Esophagus (tissue), 2 donors: ENCODE results near the gene CELA1. TPM values are rescaled to one million over a fixed set of nuclear protein-coding genes. Genes with fewer than 3 reads are reported as not detected.
"Not testable (repeated sequence)": the region's sequence is repeated elsewhere in the genome, so short reads cannot be mapped to it uniquely, and the experiment has no call there.

Experiments
- H3K27ac ChIP-seq, 2 donors: one replicate each; pipeline ENCODE4 v1.5.1; 2013; ENCODE audit warnings: low read depth in 2 of 2, mild to moderate bottlenecking in 2 of 2, inconsistent platforms in 1 of 2, low read length in 1 of 2, moderate library complexity in 1 of 2
- H3K27me3 ChIP-seq, 2 donors: one replicate each; pipeline ENCODE4 v1.6.1; 2013; ENCODE audit warnings: low read length in 2 of 2, control low read depth in 1 of 2, mild to moderate bottlenecking in 1 of 2; ENCODE audit not compliant: insufficient read depth in 2 of 2, control insufficient read depth in 1 of 2
- H3K36me3 ChIP-seq, 2 donors: one replicate each; pipeline ENCODE4 v1.6.1; 2013; ENCODE audit warnings: low read length in 1 of 2; ENCODE audit not compliant: control insufficient read depth in 2 of 2, insufficient read depth in 2 of 2
- H3K4me1 ChIP-seq, 2 donors: one replicate each; pipeline ENCODE4 v1.6.1; 2013; ENCODE audit warnings: low read length in 1 of 2; ENCODE audit not compliant: control insufficient read depth in 2 of 2, insufficient read depth in 2 of 2
- H3K4me3 ChIP-seq, 2 donors: one replicate each; pipeline ENCODE4 v1.5.1; 2013; ENCODE audit warnings: low read length in 2 of 2, mild to moderate bottlenecking in 2 of 2, low read depth in 1 of 2, moderate library complexity in 1 of 2
- H3K9me3 ChIP-seq, 2 donors: one replicate each; pipeline ENCODE4 v1.6.1; 2013; ENCODE audit warnings: mild to moderate bottlenecking in 2 of 2, low read depth in 1 of 2, low read length in 1 of 2, moderate library complexity in 1 of 2; ENCODE audit not compliant: control insufficient read depth in 2 of 2, insufficient read depth in 1 of 2
- WGBS, 2 donors: extraction: QIAGEN DNeasy Blood & Tissue Kit; methylation state at CpG; one replicate each; pipeline ENCODE4 v1.1.7; 2013; 5-methylcytosine and 5-hydroxymethylcytosine counted together
- polyA plus RNA-seq, 2 donors: library from polyadenylated mRNA; stranded (reverse); fragments of 200-250 nt; gene quantifications; one replicate each; pipeline ENCODE4 v1.2.3, GENCODE V29; 2013
- donor health status: healthy with polysubstance abuse.
- donor health status: Bipolar disorder and iron deficiency.

CELA1 gene
- polyA plus RNA-seq, 2 donors = not detected

GRCh38 chr12:51349026-51349425 lies 2.5 kb upstream of the CELA1 start:
- Histone ChIP-seq H3K4me3 (no peak overlapping the region), H3K27me3 (no peaks in the 10 kb centered on the region), H3K4me1 (no peaks in the 10 kb centered on the region), H3K36me3 (no peaks in the 10 kb centered on the region), H3K27ac (no peak overlapping the region), H3K9me3 (no peaks in the 10 kb centered on the region)
- WGBS, 2 donors = 86 to 89% methylated on average over 5 of the region's 5 CpGs

- 84 to 87% methylated on average over 4 of the region's 4 CpGs for WGBS, 2 donors
- no peaks in the 10 kb centered on the region for H3K36me3 ChIP-seq
- H3K4me1 ChIP-seq = no peaks in the 10 kb centered on the region
- no peak overlapping the region for H3K4me3 ChIP-seq
- H3K27ac ChIP-seq = no peak overlapping the region
- H3K27me3 ChIP-seq = no peaks in the 10 kb centered on the region
- H3K9me3 ChIP-seq = no peaks in the 10 kb centered on the region
Measured at GRCh38 chr12:51348116-51348515, 1.6 kb upstream of the CELA1 start.

GRCh38 chr12:51345681-51346080 lies 798 bp downstream of the CELA1 start:
- no peaks in the 10 kb centered on the region for H3K9me3 ChIP-seq
- 82 to 83% methylated on average over 7 of the region's 7 CpGs for WGBS, 2 donors
- H3K27me3 ChIP-seq = no peaks in the 10 kb centered on the region
- H3K4me3 ChIP-seq = no peak overlapping the region
- H3K4me1 ChIP-seq = peaks cover 0 to 4% of the 10 kb centered on the region in 2 donors
- no peak overlapping the region for H3K27ac ChIP-seq
- H3K36me3 ChIP-seq = no peaks in the 10 kb centered on the region

- H3K27me3 ChIP-seq = no peaks in the 10 kb centered on the region
- H3K4me3 ChIP-seq = no peak overlapping the region
- H3K9me3 ChIP-seq = no peaks in the 10 kb centered on the region
- peaks cover 0 to 4% of the 10 kb centered on the region in 2 donors for H3K4me1 ChIP-seq
- no peak overlapping the region for H3K27ac ChIP-seq
- WGBS, 2 donors = 87 to 88% methylated on average over 2 of the region's 2 CpGs
- no peaks in the 10 kb centered on the region for H3K36me3 ChIP-seq
Measured at GRCh38 chr12:51343201-51343600, 3.3 kb downstream of the CELA1 start.

GRCh38 chr12:51342416-51342815 lies 4.1 kb downstream of the CELA1 start:
- H3K36me3 ChIP-seq = no peaks in the 10 kb centered on the region
- 57 to 62% methylated on average over 10 of the region's 10 CpGs for WGBS, 2 donors
- no peaks in the 10 kb centered on the region for H3K9me3 ChIP-seq
- H3K4me1 ChIP-seq = peaks cover 0 to 4% of the 10 kb centered on the region in 2 donors
- H3K27ac ChIP-seq = no peak overlapping the region
- H3K27me3 ChIP-seq = no peaks in the 10 kb centered on the region
- no peak overlapping the region for H3K4me3 ChIP-seq

- peak overlapping the region in 1 of 2 donors; percentile 6 for H3K27ac ChIP-seq
- H3K4me3 ChIP-seq = peak overlapping the region in 1 of 2 donors; percentile 3
- no peaks in the 10 kb centered on the region for H3K27me3 ChIP-seq
- no peaks in the 10 kb centered on the region for H3K9me3 ChIP-seq
- H3K4me1 ChIP-seq = peaks cover 0 to 4% of the 10 kb centered on the region in 2 donors
- H3K36me3 ChIP-seq = no peaks in the 10 kb centered on the region
- 35 to 36% methylated on average over 9 of the region's 9 CpGs for WGBS, 2 donors
Measured at GRCh38 chr12:51341251-51342007, 5.0 kb downstream of the CELA1 start.

GRCh38 chr12:51339750-51340149 lies 6.7 kb downstream of the CELA1 start:
- Histone ChIP-seq H3K27ac (no peak overlapping the region), H3K9me3 (no peaks in the 10 kb centered on the region), H3K4me1 (peaks cover 0 to 4% of the 10 kb centered on the region in 2 donors), H3K27me3 (no peaks in the 10 kb centered on the region), H3K4me3 (no peak overlapping the region), H3K36me3 (no peaks in the 10 kb centered on the region)
- 84 to 89% methylated on average over 6 of the region's 6 CpGs for WGBS, 2 donors

GRCh38 chr12:51337336-51337735 lies 9.1 kb downstream of the CELA1 start:
- not testable (repeated sequence) for H3K9me3 ChIP-seq, H3K4me3 ChIP-seq, H3K27ac ChIP-seq, H3K4me1 ChIP-seq, H3K36me3 ChIP-seq, H3K27me3 ChIP-seq

- H3K4me3 ChIP-seq = no peak overlapping the region
- WGBS, 2 donors = 89 to 92% methylated on average over 2 of the region's 2 CpGs
- no peaks in the 10 kb centered on the region for H3K27me3 ChIP-seq
- H3K36me3 ChIP-seq = no peaks in the 10 kb centered on the region
- H3K4me1 ChIP-seq = no peaks in the 10 kb centered on the region
- H3K27ac ChIP-seq = no peak overlapping the region
- H3K9me3 ChIP-seq = no peaks in the 10 kb centered on the region
Measured at GRCh38 chr12:51335931-51336330, 10.5 kb downstream of the CELA1 start.

- Histone ChIP-seq H3K4me3 (no peak overlapping the region), H3K9me3 (no peaks in the 10 kb centered on the region), H3K36me3 (no peaks in the 10 kb centered on the region), H3K4me1 (no peaks in the 10 kb centered on the region), H3K27me3 (no peaks in the 10 kb centered on the region), H3K27ac (no peak overlapping the region)
- 57 to 72% methylated on average over 4 of the region's 4 CpGs for WGBS, 2 donors
Measured at GRCh38 chr12:51334764-51335163, 11.7 kb downstream of the CELA1 start.
